GM18951 (cell line): Measurements from ENCODE around the gene SF1.
A peak's percentile ranks its signal among the peaks of the same experiment; 100 is the strongest.
"Not testable (repeated sequence)": the region's sequence is repeated elsewhere in the genome, so short reads cannot be mapped to it uniquely, and the experiment has no call there.

ENCODE experiments used
- POLR2A ChIP-seq: IDR thresholded peaks from 4 replicates; pipeline ENCODE4 v1.6.1; 2011; ENCODE audit warnings: mild to moderate bottlenecking; ENCODE audit not compliant: insufficient read length, insufficient read depth; ENCODE audit errors: extremely low read depth
- in situ Hi-C: fragments of 300-500 bp; cut with MboI; formaldehyde crosslinking; loops from one replicate; pipeline ENCODE4 v1.12.0; 2022; ENCODE audit warnings: low sequenced_read_pairs, mixed read lengths, inconsistent platforms; ENCODE audit not compliant: unreplicated experiment

SF1 gene

GRCh38 chr11:64778473-64779298, at the start of gene SF1:
SF1 (minus strand) TSS chr11:64778542; CDS start chr11:64778392, 150 bp downstream.
- in situ Hi-C loops = no loop called here

GRCh38 chr11:64827451-64827839, 49.1 kb upstream of the SF1 start:
- TF ChIP-seq POLR2A = no peak
- in situ Hi-C loops = no loop called here

More at GRCh38 chr11:64778473-64779298, at the start of gene SF1:
- TF ChIP-seq POLR2A = peak; percentile 84

GRCh38 chr11:64826578-64827450, 48.5 kb upstream of the SF1 start:
- in situ Hi-C loops = no loop called here
- TF ChIP-seq POLR2A = no peak

GRCh38 chr11:64826062-64826461, 47.7 kb upstream of the SF1 start:
- no peak for TF ChIP-seq POLR2A
- in situ Hi-C loops = no loop called here

GRCh38 chr11:64823568-64824119, 45.3 kb upstream of the SF1 start:
- TF ChIP-seq POLR2A = no peak
- in situ Hi-C loops = no loop called here

- in situ Hi-C loops = no loop called here
- TF ChIP-seq POLR2A = no peak
Observed at GRCh38 chr11:64817476-64817875, 39.1 kb upstream of the SF1 start.

GRCh38 chr11:64815433-64815832, 37.1 kb upstream of the SF1 start:
- in situ Hi-C loops = not testable (repeated sequence)

GRCh38 chr11:64814712-64815187, 36.4 kb upstream of the SF1 start:
- in situ Hi-C loops = no loop called here
- no peak for TF ChIP-seq POLR2A

GRCh38 chr11:64813826-64814225, 35.5 kb upstream of the SF1 start:
- in situ Hi-C loops = no loop called here
- no peak for TF ChIP-seq POLR2A

- in situ Hi-C loops = no loop called here
- no peak for TF ChIP-seq POLR2A
Observed at GRCh38 chr11:64810891-64811272, 32.5 kb upstream of the SF1 start.

GRCh38 chr11:64810271-64810890, 32.0 kb upstream of the SF1 start, which contains the start of gene MEN1:
MEN1 (minus strand) TSS chr11:64810551; CDS start chr11:64810109, 442 bp downstream.
- in situ Hi-C loops = no loop called here
- peak; percentile 80 for TF ChIP-seq POLR2A

GRCh38 chr11:64809781-64810241, 31.5 kb upstream of the SF1 start:
- TF ChIP-seq POLR2A = no peak

GRCh38 chr11:64805481-64805880, 27.1 kb upstream of the SF1 start:
- TF ChIP-seq POLR2A = no peak
- in situ Hi-C loops = no loop called here

More at GRCh38 chr11:64809781-64810241, 31.5 kb upstream of the SF1 start:
- in situ Hi-C loops = no loop called here
